ENCODE results near the gene SLC43A1. TPM values are rescaled to one million over a fixed set of nuclear protein-coding genes. Genes with fewer than 3 reads are reported as not detected.

The SLC43A1 gene
- total RNA-seq, 1 donor from 2014 or later: 16.2 TPM

DNA sequence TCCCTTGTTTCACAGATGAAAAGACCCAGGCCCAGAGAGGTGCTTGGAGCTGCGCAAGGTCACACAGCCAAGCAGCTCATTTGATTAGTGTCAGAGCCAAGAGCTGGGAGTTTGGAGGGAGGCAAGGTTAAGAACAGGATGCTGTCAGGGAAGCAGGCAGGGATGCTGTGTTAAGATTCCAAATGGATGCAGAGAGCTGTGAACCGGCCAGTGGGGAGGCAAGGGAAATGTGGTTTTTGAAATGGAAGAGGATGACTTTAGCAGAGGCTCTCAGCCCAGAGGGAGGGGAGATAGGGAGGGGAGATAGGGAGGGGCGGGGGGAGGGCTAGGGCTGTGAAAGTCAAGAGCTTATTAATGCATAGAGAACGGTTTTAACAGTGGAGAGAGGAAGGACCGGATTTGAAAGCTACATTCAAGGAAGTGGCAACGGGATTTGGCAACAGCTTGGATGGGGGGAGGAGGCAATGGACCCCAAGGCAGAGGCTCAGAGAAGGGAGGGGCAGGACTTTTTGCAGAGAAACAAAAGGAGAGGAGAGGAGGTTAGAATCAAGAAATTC, 42.1 kb downstream of the SLC43A1 start:
- H3K4me1 Mint-ChIP-seq (ENCODE audit: unreplicated experiment): peaks cover 6% of the 10 kb centered on the region
- H3K27ac Mint-ChIP-seq (ENCODE audit: unreplicated experiment): no peak overlapping the region
- H3K4me3 Mint-ChIP-seq (ENCODE audit: unreplicated experiment): no peak overlapping the region
- DNase-seq (ENCODE audit: extremely low spot score, unreplicated experiment): no peak
- no peaks in the 10 kb centered on the region for H3K36me3 Mint-ChIP-seq (ENCODE audit: unreplicated experiment)
- H3K27me3 Mint-ChIP-seq (ENCODE audit: unreplicated experiment): peaks cover 54% of the 10 kb centered on the region
- H3K9me3 Mint-ChIP-seq (ENCODE audit: unreplicated experiment): no peaks in the 10 kb centered on the region
- TF ChIP-seq, protein P1, sequence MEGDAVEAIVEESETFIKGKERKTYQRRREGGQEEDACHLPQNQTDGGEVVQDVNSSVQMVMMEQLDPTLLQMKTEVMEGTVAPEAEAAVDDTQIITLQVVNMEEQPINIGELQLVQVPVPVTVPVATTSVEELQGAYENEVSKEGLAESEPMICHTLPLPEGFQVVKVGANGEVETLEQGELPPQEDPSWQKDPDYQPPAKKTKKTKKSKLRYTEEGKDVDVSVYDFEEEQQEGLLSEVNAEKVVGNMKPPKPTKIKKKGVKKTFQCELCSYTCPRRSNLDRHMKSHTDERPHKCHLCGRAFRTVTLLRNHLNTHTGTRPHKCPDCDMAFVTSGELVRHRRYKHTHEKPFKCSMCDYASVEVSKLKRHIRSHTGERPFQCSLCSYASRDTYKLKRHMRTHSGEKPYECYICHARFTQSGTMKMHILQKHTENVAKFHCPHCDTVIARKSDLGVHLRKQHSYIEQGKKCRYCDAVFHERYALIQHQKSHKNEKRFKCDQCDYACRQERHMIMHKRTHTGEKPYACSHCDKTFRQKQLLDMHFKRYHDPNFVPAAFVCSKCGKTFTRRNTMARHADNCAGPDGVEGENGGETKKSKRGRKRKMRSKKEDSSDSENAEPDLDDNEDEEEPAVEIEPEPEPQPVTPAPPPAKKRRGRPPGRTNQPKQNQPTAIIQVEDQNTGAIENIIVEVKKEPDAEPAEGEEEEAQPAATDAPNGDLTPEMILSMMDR (IDR thresholded peaks at IDR 0.05): no peak

DNA sequence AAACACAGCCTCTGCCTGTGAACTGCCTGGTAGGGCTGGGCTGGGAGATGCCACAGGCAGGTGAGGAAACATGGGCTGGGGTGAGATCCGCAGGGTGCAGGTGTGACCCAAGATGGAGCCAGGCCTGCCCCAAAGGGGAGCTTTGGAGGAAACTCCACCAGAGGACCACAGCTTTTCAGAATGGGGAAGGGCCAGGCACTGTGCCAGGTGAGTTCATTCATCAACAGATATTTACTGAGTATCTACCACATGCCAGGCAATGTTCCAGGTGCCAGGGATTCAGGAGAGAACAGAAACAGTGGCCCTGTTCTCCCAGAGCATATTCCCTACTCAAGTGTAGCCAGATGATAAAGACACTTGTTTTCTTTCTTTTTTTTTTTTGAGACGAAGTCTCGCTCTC, 44.0 kb downstream of the SLC43A1 start:
- Mint-ChIP-seq H3K36me3 (ENCODE audit: unreplicated experiment) (no peaks in the 10 kb centered on the region), H3K9me3 (ENCODE audit: unreplicated experiment) (no peaks in the 10 kb centered on the region), H3K4me1 (ENCODE audit: unreplicated experiment) (peaks cover 2% of the 10 kb centered on the region), H3K27ac (ENCODE audit: unreplicated experiment) (no peak overlapping the region), H3K4me3 (ENCODE audit: unreplicated experiment) (no peak overlapping the region), H3K27me3 (ENCODE audit: unreplicated experiment) (peaks cover 45% of the 10 kb centered on the region)
- DNase-seq (ENCODE audit: extremely low spot score, unreplicated experiment): no peak
- TF ChIP-seq, protein P1 (IDR thresholded peaks at IDR 0.05): no peak

DNA sequence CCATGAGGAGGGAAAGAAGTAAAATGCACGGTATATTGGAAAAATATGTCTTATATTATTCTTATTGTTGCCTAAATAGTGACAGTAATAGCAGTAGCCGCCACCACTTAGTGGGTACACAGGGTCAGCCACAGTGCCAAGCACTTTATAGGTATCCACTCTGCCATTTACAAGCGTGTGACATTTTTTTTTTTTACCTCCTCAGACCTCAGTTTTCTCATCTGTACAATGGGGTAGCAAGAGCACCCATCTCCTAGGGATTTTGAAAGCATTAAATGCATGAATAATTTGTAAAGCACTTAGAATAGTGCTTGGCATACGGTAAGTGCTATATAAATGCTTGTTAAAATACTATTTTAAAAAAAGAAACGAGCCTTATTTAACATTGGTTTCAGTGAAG, 46.2 kb downstream of the SLC43A1 start:
- DNase-seq (ENCODE audit: extremely low spot score, unreplicated experiment): no peak
- Mint-ChIP-seq H3K27ac (ENCODE audit: unreplicated experiment) (no peak overlapping the region), H3K36me3 (ENCODE audit: unreplicated experiment) (no peaks in the 10 kb centered on the region), H3K27me3 (ENCODE audit: unreplicated experiment) (peaks cover 29% of the 10 kb centered on the region), H3K4me1 (ENCODE audit: unreplicated experiment) (no peaks in the 10 kb centered on the region), H3K9me3 (ENCODE audit: unreplicated experiment) (no peaks in the 10 kb centered on the region), H3K4me3 (ENCODE audit: unreplicated experiment) (no peak overlapping the region)
- TF ChIP-seq, protein P1 (IDR thresholded peaks at IDR 0.05): no peak

DNA sequence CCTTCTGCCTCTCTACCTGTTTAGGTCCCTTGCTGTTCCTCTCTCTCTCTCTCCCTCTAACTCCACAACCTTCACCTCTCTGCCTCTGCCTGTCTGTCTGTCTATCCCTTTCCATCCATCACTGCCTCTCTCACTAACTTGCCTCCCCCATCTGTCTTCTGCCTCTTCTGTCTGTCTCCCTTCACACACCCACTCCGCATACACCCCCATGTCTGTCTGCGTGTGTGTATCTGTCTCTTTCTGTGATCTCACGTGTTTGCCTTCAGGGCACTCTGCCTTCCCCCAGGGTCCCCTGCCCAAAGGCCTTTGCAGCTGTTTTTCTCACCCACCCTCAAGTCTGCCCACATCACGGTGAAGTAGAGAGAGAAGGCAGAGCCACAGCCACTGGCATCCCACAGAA, 47.2 kb downstream of the SLC43A1 start:
- TF ChIP-seq, protein P1 (IDR thresholded peaks at IDR 0.05): no peak
- Mint-ChIP-seq H3K9me3 (ENCODE audit: unreplicated experiment) (no peaks in the 10 kb centered on the region), H3K4me3 (ENCODE audit: unreplicated experiment) (no peak overlapping the region), H3K4me1 (ENCODE audit: unreplicated experiment) (peaks cover 3% of the 10 kb centered on the region), H3K27ac (ENCODE audit: unreplicated experiment) (no peak overlapping the region), H3K27me3 (ENCODE audit: unreplicated experiment) (peaks cover 28% of the 10 kb centered on the region), H3K36me3 (ENCODE audit: unreplicated experiment) (no peaks in the 10 kb centered on the region)
- no peak for DNase-seq (ENCODE audit: extremely low spot score, unreplicated experiment)

DNA sequence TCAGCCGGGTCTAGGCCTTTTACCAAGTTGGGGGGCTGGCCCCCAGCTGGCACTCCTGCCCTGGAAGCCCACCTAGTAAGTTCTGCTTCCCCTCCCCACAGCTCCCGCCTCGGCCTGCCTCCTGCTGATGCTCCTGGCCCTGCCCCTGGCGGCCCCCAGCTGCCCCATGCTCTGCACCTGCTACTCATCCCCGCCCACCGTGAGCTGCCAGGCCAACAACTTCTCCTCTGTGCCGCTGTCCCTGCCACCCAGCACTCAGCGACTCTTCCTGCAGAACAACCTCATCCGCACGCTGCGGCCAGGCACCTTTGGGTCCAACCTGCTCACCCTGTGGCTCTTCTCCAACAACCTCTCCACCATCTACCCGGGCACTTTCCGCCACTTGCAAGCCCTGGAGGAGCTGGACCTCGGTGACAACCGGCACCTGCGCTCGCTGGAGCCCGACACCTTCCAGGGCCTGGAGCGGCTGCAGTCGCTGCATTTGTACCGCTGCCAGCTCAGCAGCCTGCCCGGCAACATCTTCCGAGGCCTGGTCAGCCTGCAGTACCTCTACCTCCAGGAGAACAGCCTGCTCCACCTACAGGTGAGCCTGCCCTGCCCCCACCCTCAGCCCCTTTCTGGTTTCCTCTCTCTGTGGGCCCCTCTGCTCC, 47.9 kb downstream of the SLC43A1 start:
- peaks cover 34% of the 10 kb centered on the region for H3K27me3 Mint-ChIP-seq (ENCODE audit: unreplicated experiment)
- DNase-seq (ENCODE audit: extremely low spot score, unreplicated experiment): no peak
- H3K9me3 Mint-ChIP-seq (ENCODE audit: unreplicated experiment): no peaks in the 10 kb centered on the region
- no peak overlapping the region for H3K27ac Mint-ChIP-seq (ENCODE audit: unreplicated experiment)
- peaks cover 3% of the 10 kb centered on the region for H3K4me1 Mint-ChIP-seq (ENCODE audit: unreplicated experiment)
- H3K4me3 Mint-ChIP-seq (ENCODE audit: unreplicated experiment): no peak overlapping the region
- TF ChIP-seq, protein P1 (IDR thresholded peaks at IDR 0.05): no peak
- no peaks in the 10 kb centered on the region for H3K36me3 Mint-ChIP-seq (ENCODE audit: unreplicated experiment)

All from osteocyte (in vitro differentiated cells).